GM12878 (cell line): ENCODE data around the gene EFCAB11.

ENCODE experiments used
- EZH2 ChIP-seq: IDR thresholded peaks from 2 replicates; pipeline ENCODE4 v1.6.1; 2012; ENCODE audit warnings: low read depth, mild to moderate bottlenecking, control low read depth, inconsistent platforms, low read length, borderline replicate concordance; ENCODE audit not compliant: control insufficient read depth
- GABPA ChIP-seq: IDR thresholded peaks from 2 replicates; pipeline ENCODE4 v1.6.1; 2014; ENCODE audit warnings: antibody characterized with exemption, low read depth, mild to moderate bottlenecking, inconsistent platforms
- NRF1 ChIP-seq: conservative IDR thresholded peaks from 2 replicates; pipeline ENCODE4 v1.6.1; 2011; ENCODE audit warnings: mild to moderate bottlenecking, low read depth, low read length, improper control_type of control experiment
- RAD21 ChIP-seq: IDR thresholded peaks from 2 replicates; pipeline ENCODE4 v1.6.1; 2011; ENCODE audit warnings: mild to moderate bottlenecking, low read depth, low read length, moderate library complexity; ENCODE audit not compliant: insufficient read depth
- SMAD1 ChIP-seq: fragments of 450-650 bp; IDR thresholded peaks from 2 replicates; pipeline ENCODE4 v1.6.1; 2018; ENCODE audit warnings: mild to moderate bottlenecking, low read depth; ENCODE audit not compliant: partially characterized antibody
- YY1 ChIP-seq: IDR thresholded peaks from 2 replicates; pipeline ENCODE4 v1.6.1; 2011; ENCODE audit warnings: low read depth, mild to moderate bottlenecking, low read length
- ZNF274 ChIP-seq: IDR thresholded peaks from one replicate; pipeline ENCODE4 v1.8.0; 2011; ENCODE audit not compliant: insufficient read length, insufficient read depth
- TF ChIP-seq, protein P1 (sequence below), 3 experiments: IDR thresholded peaks in 2 of 3; conservative IDR thresholded peaks in 1 of 3; 2 replicates each; pipeline ENCODE4 v1.5.1; 2011; ENCODE audit warnings: low read depth in 3 of 3, low read length in 3 of 3, mild to moderate bottlenecking in 3 of 3, control low read depth in 2 of 3, moderate library complexity in 2 of 3, inconsistent platforms in 1 of 3, mixed read lengths in 1 of 3; ENCODE audit not compliant: control insufficient read depth in 2 of 3, insufficient read depth in 1 of 3; ENCODE audit errors: extremely low read depth in 1 of 3
- TF ChIP-seq, protein P2 (sequence below): fragments of 450-650 bp; IDR thresholded peaks from 2 replicates; pipeline ENCODE4 v1.6.1; 2017; ENCODE audit warnings: mild to moderate bottlenecking

DNA sequence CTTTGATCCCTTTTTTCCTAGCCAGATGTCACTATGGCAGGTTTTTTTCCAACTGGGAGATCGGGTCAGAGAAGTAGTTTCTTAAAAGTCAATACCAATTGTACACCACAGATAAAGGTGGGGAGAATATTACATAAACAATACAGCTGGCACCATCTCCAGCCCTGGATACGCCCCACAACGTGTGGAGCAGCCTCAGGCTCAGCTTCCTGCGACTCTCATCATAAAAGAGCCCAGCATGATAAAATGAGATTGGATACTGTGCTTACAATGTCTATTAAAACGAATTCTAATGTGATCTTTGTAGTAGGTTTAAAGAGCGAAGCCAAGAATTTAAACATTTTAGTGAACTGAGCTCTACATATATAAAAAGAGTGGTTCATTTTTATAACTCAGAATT, 21.5 kb downstream of the EFCAB11 start:
- TF ChIP-seq, protein P1, sequence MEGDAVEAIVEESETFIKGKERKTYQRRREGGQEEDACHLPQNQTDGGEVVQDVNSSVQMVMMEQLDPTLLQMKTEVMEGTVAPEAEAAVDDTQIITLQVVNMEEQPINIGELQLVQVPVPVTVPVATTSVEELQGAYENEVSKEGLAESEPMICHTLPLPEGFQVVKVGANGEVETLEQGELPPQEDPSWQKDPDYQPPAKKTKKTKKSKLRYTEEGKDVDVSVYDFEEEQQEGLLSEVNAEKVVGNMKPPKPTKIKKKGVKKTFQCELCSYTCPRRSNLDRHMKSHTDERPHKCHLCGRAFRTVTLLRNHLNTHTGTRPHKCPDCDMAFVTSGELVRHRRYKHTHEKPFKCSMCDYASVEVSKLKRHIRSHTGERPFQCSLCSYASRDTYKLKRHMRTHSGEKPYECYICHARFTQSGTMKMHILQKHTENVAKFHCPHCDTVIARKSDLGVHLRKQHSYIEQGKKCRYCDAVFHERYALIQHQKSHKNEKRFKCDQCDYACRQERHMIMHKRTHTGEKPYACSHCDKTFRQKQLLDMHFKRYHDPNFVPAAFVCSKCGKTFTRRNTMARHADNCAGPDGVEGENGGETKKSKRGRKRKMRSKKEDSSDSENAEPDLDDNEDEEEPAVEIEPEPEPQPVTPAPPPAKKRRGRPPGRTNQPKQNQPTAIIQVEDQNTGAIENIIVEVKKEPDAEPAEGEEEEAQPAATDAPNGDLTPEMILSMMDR (IDR thresholded peaks at IDR 0.05 in 2 of 3, conservative IDR thresholded peaks at IDR 0.05 in 1 of 3; ENCODE audit: control insufficient read depth in 2 of 3, extremely low read depth in 1 of 3, insufficient read depth in 1 of 3, low read depth in 3 of 3, low read length in 3 of 3) = no peak
- TF ChIP-seq NRF1 = no peak
- TF ChIP-seq YY1 = no peak
- TF ChIP-seq EZH2 = no peak
- no peak for TF ChIP-seq SMAD1
- TF ChIP-seq GABPA = no peak
- no peak for TF ChIP-seq ZNF274
- TF ChIP-seq, protein P2, sequence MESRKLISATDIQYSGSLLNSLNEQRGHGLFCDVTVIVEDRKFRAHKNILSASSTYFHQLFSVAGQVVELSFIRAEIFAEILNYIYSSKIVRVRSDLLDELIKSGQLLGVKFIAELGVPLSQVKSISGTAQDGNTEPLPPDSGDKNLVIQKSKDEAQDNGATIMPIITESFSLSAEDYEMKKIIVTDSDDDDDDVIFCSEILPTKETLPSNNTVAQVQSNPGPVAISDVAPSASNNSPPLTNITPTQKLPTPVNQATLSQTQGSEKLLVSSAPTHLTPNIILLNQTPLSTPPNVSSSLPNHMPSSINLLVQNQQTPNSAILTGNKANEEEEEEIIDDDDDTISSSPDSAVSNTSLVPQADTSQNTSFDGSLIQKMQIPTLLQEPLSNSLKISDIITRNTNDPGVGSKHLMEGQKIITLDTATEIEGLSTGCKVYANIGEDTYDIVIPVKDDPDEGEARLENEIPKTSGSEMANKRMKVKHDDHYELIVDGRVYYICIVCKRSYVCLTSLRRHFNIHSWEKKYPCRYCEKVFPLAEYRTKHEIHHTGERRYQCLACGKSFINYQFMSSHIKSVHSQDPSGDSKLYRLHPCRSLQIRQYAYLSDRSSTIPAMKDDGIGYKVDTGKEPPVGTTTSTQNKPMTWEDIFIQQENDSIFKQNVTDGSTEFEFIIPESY = no peak
- no peak for TF ChIP-seq RAD21
